ENCODE results near the gene PRELID3B.

The PRELID3B gene

DNA sequence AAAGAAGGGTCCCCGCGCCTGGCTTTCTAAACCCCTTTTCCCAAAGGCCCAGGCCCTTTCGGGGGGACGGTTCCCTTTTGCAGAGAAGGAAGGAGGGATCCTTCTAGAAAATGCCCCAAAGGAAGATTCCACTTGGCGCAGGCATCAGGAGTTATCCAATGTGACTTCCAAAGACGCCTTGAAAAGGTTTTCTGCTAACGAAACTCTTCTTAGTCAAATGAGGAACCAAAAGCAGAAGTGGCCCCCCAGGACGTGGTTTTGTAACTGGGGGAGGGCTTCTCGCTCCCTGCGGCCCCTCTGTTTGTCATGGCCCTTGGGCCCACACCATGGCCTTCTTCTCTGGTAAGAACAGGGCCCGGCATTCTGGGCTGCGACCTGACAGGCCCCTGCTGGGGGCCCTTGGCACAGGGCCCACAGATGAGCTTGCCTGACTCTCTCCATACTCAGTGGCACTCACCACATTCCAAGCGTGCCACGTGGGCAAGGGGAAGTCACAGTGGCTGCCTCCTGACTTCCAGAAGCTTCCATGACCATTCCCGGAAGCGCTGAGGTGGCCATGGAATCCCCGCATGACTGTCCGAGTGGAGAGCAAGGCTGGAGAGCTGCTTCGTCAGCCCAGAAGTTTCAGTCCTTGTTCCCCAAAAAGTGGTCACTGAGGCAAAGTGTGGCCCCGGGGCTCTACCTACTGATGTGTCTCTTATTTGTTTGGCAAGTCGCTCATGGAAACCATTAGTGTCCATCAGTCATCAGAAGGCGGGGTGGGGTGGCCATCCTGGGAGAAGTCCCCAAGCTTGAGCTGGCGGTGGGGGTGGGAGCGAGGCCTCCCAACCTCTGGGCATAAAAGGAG, 34.7 kb downstream of the PRELID3B start:
- DNase-seq, result no peak

DNA sequence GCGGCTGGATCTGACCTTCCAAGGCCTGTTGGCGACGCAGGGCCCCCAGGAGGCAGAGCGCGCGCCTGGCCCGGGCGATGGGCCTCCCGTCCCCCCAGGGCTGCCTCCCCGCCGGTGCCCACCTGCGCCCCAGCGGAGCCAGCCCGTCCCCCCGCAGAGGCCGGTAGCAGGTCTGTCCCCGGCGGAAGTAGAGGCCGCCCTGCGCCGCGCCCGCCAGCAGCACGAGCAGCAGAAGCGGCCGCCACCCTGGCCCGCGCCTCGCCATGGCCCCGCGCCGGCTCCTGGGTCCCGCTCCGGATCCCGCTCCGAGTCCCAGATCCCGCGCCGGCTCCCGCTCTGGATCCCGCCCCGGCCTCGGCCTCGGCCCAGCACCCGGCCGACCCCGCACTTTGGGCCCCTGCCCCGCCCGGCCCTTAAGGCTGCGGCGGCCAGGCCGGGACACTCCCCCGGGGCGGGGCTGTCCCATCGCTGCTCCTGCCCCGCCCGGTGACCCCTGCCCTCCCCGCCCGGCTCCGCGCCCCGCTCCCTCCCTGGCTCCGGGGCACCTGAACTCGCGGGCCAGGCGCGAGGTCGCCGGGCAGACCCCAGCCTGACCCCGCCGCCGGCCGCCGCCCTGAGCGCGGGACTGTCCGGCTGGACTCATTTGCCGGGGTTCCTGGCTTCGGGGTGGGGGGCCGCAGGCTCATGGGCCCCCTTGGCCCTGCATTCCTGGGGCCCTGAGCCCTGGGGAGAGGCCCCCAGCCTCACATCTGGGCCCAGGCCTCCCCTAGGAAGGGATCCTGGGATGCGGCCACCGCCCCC, 35.5 kb downstream of the PRELID3B start, which contains the start of gene CTSZ:
CTSZ (minus strand) TSS at position 391 of the 801 bp plus-strand sequence; CDS start at position 265, 126 bp downstream.
- peak; percentile 56 for DNase-seq

DNA sequence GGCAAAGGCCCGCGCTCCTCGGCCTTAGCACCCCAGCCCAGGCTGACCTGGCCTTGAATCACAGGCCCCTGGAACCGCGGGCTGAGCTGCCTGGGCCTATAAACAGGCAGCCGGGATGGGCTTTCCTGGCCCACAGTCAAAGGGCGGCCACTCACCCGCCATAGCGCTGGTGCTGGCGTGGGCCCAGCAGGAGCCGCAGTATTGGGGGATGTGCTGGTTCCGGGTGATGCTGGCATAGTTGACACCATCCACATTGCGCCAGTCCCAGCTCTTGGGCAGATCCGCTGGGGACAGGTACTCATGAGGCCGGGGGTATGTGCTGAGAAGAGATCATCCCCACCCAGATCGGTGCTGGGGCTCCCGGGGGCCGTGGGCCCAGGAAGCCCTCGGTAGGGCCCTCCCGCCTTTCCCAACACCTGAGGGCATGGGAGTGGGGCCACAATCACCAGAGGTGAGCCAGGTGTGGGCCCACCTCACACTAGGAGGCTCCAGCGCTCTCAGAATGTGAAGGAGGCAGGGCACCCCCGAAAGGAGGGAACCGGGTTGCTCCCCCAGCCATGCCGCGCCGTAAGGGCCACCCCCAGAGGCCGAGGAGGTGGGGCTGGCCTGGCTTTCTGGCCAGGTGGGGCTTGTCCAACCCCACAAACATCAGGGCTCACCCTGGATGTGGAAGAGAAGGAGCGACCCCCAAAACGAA, 36.3 kb downstream of the PRELID3B start:
- peak; percentile 34 for DNase-seq

- no peak for DNase-seq
Observed at GRCh38 chr20:59005523-59006166, 36.9 kb downstream of the PRELID3B start.

DNA sequence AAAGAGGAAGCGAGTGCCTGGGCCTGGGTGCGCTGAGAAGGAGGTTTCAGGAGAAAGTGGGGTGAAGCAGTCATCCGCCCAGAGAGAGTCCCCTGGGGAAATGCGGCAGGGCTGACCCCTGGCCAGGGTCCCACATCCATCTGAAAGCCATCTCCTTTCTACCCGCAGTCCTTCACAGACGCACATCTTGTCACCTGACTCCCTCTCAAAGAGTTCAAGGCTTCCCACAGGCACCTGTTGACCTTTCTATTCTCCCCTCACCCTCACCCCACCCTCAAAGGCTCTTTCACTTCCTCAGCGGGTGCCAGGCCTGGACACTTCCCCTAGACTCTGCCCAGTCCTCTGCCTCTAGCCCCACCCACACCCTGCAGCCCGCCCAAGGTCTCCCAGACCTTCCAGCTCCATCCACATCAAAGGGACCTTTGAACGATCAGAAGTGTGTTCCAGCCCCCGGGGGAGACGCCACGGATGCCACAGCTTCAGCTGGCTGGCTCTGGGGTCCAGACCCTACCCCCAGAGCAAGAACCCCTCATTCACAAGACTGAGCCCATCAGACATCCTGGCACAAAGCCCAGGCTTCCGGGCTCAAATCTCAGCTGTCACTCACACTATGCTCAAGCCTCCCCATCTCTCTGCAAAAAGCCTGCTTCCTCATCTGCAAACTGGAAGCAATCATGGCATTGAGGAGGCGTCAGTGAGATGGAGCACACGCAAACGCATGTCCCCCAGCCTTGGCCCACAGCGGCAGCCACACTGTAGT, 37.6 kb downstream of the PRELID3B start:
- DNase-seq, result peak; percentile 46

GRCh38 chr20:59004493-59004762, 38.2 kb downstream of the PRELID3B start:
- peak; percentile 64 for DNase-seq

- no peak for DNase-seq
Observed at GRCh38 chr20:59003836-59004492, 38.6 kb downstream of the PRELID3B start.

DNA sequence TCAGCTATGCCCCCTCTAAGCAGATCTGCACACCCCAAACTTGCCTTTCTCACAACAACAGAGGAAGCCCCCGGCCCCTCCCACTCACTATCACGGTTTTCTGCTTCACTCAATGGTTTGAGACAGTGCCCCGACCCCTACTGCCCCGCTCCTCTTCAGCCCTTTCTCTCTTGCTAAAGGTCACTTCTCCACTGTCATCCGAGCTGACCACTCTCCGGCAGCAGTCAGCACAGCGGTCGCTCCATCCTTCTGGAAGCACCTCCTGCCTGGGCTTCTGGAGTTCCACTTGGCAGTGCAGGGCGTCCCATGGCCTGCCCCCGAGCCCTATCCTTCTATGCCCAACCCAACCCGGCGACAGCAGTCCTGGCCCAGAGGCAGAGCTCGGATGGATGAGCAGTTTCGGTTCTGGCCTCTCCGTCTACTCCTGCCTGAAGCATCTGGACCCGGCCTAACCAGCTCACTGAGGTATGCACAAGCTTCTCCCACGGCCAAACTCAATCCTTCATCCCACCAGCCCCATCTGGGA, 39.6 kb downstream of the PRELID3B start:
- no peak for DNase-seq

DNA sequence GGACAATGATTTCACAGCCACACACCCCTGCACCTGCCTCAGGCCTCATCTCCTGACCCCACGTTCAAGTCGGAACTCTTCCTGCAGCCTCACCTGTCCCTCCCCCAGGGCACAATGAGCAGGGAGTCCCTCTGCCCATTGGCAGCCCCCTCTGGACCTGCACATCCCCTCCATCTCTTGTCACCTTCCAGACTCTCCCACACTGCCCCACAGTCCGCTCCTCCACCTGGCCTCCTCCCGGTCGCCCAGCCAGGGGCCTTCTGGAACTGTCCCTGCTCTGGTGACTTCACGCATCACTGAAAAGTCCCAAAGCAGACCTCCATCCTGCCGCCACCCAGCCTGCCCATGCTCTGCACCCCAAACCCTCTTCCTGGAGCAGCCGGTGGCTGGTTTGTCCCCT, 40.2 kb downstream of the PRELID3B start:
- no peak for DNase-seq

DNA sequence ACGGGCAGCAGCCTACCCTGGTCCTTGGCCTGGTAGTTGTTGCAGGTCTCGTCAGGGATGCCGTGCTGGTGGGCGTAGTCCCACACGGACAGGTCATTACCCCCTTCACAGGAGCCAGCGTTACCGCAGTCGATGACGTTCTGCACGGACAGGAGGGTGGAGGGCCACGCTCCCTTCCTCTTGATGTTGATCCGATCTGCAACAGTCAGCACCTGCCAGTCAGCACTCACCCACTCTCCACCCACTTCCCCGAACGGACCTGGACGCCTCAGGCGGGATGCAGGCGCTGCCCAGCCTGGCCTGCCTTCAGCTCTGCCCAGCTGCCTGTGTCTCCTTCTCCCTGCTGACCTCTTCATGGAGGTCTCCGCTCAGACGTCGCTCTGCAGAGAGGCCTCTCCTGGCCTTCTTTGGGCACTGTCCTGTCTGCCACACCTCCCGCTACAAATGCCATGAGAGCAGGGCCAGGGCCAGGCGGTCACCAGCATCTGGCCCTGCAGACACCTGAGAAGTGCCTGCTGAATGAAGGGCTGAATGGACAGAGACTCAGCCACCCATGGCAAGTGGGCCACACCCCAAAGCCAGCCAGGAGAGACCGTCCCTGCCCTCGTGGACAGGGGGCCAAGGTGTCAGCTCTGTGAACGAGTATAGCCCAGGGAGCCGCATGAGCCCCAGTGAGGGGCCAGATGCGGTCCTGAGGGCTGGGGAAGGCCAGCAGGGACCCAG, 41.0 kb downstream of the PRELID3B start:
- no peak for DNase-seq

DNA sequence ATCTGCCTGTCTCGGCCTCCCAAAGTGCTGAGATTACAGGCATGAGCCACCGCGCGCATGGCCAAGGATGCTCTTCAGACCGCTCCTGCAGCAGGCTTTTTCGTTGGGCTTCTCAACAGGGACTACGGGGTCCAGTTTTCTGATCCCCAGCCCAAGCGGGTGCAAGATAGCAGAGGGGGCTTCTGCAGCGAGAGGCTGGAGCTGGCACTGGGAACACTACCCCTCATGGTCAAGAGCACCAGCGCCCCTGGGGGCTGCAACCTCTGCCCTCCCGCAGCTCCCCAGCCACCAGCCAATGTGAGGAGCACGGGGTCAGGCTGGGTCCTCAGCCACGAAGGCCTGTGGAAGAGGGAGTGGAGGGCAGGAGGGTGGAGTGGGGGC, 41.5 kb downstream of the PRELID3B start:
- no peak for DNase-seq

DNA sequence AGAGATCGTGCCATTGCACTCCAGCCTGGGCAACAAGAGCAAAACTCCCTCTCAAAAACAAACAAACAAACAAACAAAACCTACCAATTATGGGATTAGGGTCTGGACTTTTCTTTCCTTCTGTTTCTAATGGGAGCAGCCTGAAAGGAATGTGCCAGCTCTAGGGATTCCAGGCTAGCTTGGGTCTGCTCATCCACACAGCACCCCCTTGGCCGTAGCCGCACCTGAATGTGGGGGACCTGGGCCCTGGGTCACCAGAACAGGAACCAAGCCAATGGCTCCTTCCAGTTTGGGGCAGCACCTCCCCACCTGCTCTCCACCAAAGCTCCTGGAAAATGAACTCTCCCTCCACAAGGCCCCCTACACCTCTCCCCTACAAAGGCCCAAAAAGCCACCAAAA, 42.3 kb downstream of the PRELID3B start:
- no peak for DNase-seq

GRCh38 chr20:58998656-58999055, 43.9 kb downstream of the PRELID3B start:
- no peak for DNase-seq

DNA sequence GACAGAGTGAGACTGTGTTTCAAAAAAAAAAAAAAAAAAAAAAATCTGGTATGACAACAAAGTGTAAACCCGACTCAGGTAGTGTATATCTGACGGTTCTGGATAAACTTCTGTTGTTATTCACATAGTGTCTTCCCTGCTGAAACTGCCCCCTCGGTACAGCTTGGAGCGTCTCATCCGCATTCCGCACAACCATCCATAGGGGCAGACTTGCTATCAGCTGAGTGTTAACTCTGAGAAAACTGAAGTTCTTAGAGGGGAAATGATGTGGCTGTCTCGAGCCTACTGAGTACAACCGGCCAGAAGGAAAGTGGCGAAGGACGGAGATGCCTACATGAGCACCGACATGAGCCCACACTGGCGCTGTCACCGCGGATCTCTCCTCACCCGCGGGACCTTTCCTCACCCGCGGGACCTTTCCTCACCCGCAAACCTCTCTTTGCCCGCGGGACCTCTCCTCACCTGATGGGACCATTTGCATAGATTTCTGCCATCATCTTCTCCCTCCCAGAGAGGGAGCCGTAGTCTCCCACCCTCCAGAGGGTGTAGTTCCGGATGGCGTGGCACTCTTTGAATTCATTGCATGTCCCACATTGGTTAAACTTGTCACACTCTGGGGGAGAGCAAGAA, 45.3 kb downstream of the PRELID3B start:
- no peak for DNase-seq

DNA sequence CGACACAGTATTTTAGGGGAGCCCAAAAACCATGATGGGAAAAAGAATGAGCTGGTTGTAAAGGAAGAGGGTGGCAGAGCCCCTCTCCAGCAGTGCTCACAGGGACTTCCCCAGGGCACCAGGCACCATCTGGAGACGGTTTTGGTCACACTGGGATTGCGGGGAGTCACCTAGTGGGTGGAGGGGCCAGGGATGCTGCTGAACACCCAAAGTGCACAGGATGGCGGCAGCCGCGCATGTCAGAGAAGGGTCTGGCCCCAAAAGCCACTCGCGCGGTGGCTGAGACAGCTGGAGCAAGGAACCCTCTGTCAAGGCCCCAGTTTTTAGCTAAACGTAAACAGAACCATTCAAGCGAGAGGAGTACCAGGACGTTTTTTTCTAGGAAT, 46.4 kb downstream of the PRELID3B start:
- DNase-seq, result no peak

- no peak for DNase-seq
Observed at GRCh38 chr20:58995461-58996225, 46.9 kb downstream of the PRELID3B start.

DNA sequence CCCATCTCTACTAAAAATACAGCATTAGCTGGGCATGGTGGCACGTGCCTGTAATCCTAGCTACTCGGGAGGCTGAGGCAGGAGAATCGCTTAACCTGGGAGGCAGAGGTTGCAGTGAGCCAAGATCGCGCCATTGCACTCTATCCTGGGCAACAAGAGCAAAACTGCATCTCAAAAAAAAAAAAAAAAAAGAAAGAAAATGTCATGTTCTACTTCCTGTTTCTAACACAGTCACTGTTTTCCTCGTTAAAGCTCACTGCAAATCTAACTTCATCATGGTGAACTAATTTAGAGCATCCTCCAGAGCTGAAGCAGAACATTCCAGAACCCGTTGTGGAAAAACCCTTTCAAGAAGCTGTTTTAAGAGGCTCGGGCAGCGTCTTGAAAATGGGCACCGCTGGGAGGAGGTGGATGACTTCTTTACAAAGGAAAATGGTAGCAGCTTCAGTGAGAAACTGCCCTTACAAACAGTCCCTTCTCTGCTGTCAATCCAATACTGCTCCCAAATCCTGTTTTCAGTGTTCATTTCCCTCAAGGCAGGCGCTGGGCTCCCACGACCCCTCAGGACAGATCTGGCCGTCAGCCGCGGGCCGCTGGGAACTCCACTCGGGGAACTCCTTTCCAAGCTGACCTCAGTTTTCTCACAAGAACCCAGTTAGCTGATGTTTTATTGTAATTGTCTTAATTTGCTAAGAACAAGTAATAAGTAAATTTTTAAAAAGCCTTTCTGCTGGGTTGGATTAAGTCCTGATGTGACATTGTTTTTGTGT, 48.0 kb downstream of the PRELID3B start:
- no peak for DNase-seq

GRCh38 chr20:58993332-58994248, 49.0 kb downstream of the PRELID3B start:
- no peak for DNase-seq

Measured in stimulated activated CD8-positive, alpha-beta memory T cell treated with anti-CD3 and anti-CD28 coated beads, Interleukin-4, amount 100 ng/mL, for 48 hours (primary cell).